Erythroblast (primary cell): ENCODE results near the gene HSPB9.
"Not testable (repeated sequence)": the region's sequence is repeated elsewhere in the genome, so short reads cannot be mapped to it uniquely, and the experiment has no call there.

Experiments
- GATA1 ChIP-seq: IDR thresholded peaks from 2 replicates; pipeline ENCODE4 v1.6.1; 2011; ENCODE audit warnings: low read depth, mild to moderate bottlenecking, control low read depth, low read length, moderate library complexity
- POLR2A ChIP-seq: IDR thresholded peaks from 2 replicates; pipeline ENCODE4 v1.6.1; 2011; ENCODE audit warnings: mild to moderate bottlenecking, low read length

DNA sequence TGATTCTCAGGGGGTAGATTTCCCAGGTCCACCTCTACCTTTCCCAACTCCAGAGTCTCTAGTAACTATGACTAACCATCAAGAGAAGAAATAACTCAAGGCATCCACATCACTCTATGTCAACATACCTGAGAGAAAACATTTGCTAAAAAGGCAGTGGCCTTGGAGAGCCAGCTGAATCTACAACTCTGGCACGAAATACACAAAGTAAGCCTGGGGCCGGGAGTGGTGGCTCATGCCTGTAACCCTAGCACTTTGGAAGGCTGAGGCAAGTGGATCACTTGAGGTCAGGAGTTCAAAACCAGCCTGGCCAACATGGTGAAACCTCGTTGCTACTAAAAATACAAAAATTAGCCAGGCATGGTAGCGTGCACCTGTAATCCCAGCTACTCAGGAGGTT lies 20.5 kb downstream of the HSPB9 start:
- TF ChIP-seq POLR2A, GATA1: not testable (repeated sequence)
